Testis (tissue), 3 donors: ENCODE results near the gene RNGTT. TPM values are rescaled to one million over a fixed set of nuclear protein-coding genes. Genes with fewer than 3 reads are reported as not detected.
"Not testable (repeated sequence)": the region's sequence is repeated elsewhere in the genome, so short reads cannot be mapped to it uniquely, and the experiment has no call there.

Experiments
- DNase-seq: peaks from one replicate; pipeline ENCODE4 v3.0.0-alpha.2; 2019
- H3K27ac ChIP-seq, 2 donors: fragments of 200-600 bp; sonication (generic); one replicate each; pipeline ENCODE4 v1.5.1; 2019
- H3K27me3 ChIP-seq: fragments of 200-600 bp; sonication (generic); one replicate; pipeline ENCODE4 v1.5.1; 2019
- H3K36me3 ChIP-seq: fragments of 200-600 bp; sonication (generic); one replicate; pipeline ENCODE4 v1.5.1; 2017; ENCODE audit warnings: low read depth; ENCODE audit errors: missing control alignments
- H3K4me1 ChIP-seq: fragments of 200-600 bp; sonication (generic); one replicate; pipeline ENCODE4 v1.5.1; 2019
- H3K4me3 ChIP-seq, 2 donors: fragments of 200-600 bp; sonication (generic); one replicate each; pipeline ENCODE4 v1.5.1; 2017 to 2019
- H3K9me3 ChIP-seq: fragments of 200-600 bp; sonication (generic); one replicate; pipeline ENCODE4 v1.5.1; 2017
- CTCF ChIP-seq, 3 experiments: fragments of 450-650 bp in 2 of 3; fragments of 200-600 bp in 1 of 3; sonication (generic) in 1 of 3; IDR thresholded peaks; one replicate each; pipeline ENCODE4 v1.5.1; 2016 to 2019; ENCODE audit warnings: antibody characterized with exemption in 3 of 3, mild to moderate bottlenecking in 2 of 3, moderate library complexity in 1 of 3
- POLR2A ChIP-seq: fragments of 450-650 bp; IDR thresholded peaks from one replicate; pipeline ENCODE4 v1.6.1; 2017; ENCODE audit warnings: antibody characterized with exemption, mild to moderate bottlenecking, moderate library complexity
- WGBS, 2 donors: methylation state at CpG; one replicate each; pipeline ENCODE4 v1.1.5; 2018; 5-methylcytosine and 5-hydroxymethylcytosine counted together
- intact Hi-C: fragments of 100-400 bp; cut with DNase I; formaldehyde crosslinking; loops from one replicate; pipeline ENCODE4 v1.15.1; 2023; ENCODE audit warnings: low total_unique reads
- polyA plus RNA-seq: library from polyadenylated mRNA; stranded (reverse); fragments of 350-450 nt; fragmentation: Illumina TruSeq; extraction: RNeasy Lipid Tissue Mini Kit (QIAGEN cat#74804); gene quantifications from one replicate; pipeline ENCODE4 v1.2.3, GENCODE V29; 2014; ENCODE audit warnings: low read depth, low replicate concordance; ENCODE audit not compliant: insufficient read depth
- total RNA-seq, 2 donors: library from RNA; depleted of rRNA; stranded (reverse); fragments of >200 nt; gene quantifications; one replicate each; pipeline ENCODE4 v1.2.3, GENCODE V29; 2016

Gene RNGTT
- total and polyA plus RNA-seq, 3 donors from 2014 or later, result 19.4 to 27.0 (median 22.1) TPM

DNA sequence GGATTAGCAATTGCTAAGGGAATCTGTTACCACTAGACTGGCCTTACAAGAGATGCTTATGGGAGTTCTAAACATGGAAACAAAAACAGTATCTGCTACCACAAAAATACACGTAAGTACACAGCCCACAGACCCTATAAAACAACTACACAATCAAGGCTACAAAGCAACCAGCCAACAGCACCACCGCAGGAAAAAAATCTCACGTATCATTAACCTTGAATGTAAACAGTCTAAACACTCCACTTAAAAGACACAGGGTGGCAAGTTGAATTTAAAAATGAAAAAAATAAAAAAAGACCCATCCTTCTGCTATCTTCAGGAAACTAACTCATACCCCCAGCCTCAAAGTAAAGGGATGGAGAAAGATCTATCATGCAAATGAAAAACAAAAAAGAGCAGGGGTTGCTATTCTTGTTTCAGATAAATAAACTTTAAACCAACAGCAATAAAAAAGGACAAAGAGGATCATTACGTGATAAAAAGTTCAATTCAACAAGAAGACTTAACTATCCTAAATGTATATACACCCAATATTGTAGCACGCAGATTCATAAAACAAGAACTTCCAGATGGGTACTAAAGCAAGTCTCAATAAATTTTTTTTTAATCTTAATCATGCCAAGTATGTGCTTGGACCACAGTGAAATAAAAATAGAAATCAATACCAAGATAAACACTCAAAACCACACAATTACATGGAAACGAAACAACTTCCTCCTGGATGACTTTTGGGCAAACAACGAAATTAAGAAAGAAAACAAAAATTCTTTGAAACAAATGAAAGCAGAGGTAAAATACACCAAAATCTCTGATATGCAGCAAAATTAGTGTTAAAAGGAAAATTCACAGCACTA is 52.3 kb downstream of the RNGTT start:
- Histone ChIP-seq H3K27me3 (no peaks in the 10 kb centered on the region), H3K4me3 (no peak overlapping the region), H3K4me1 (no peaks in the 10 kb centered on the region), H3K9me3 (no peaks in the 10 kb centered on the region), H3K27ac (no peak overlapping the region), H3K36me3 (no peaks in the 10 kb centered on the region)
- 61 to 73% methylated on average over 7 of the region's 7 CpGs for WGBS, 2 donors
- DNase-seq, result no peak
- intact Hi-C loops, result no loop called here
- no peak for TF ChIP-seq POLR2A

- Histone ChIP-seq H3K9me3 (no peaks in the 10 kb centered on the region), H3K4me1 (no peaks in the 10 kb centered on the region), H3K36me3 (no peaks in the 10 kb centered on the region), H3K27me3 (no peaks in the 10 kb centered on the region), H3K27ac (no peak overlapping the region), H3K4me3 (no peak overlapping the region)
- 86 to 100% methylated on average over 2 to 9 of the region's 9 CpGs for WGBS, 2 donors
- TF ChIP-seq CTCF (IDR thresholded peaks at IDR 0.05) (no peak), POLR2A (no peak)
- intact Hi-C loops, result no loop called here
- DNase-seq, result no peak
These were observed 54.5 kb downstream of the RNGTT start for GRCh38 chr6:88908598-88909548.

- H3K27me3 ChIP-seq, H3K4me1 ChIP-seq, intact Hi-C loops, H3K36me3 ChIP-seq, DNase-seq, H3K9me3 ChIP-seq, H3K4me3 ChIP-seq, H3K27ac ChIP-seq: not testable (repeated sequence)
- 57 to 66% methylated on average over 2 of the region's 2 CpGs for WGBS, 2 donors
These were observed 56.3 kb downstream of the RNGTT start for GRCh38 chr6:88907148-88907547.

DNA sequence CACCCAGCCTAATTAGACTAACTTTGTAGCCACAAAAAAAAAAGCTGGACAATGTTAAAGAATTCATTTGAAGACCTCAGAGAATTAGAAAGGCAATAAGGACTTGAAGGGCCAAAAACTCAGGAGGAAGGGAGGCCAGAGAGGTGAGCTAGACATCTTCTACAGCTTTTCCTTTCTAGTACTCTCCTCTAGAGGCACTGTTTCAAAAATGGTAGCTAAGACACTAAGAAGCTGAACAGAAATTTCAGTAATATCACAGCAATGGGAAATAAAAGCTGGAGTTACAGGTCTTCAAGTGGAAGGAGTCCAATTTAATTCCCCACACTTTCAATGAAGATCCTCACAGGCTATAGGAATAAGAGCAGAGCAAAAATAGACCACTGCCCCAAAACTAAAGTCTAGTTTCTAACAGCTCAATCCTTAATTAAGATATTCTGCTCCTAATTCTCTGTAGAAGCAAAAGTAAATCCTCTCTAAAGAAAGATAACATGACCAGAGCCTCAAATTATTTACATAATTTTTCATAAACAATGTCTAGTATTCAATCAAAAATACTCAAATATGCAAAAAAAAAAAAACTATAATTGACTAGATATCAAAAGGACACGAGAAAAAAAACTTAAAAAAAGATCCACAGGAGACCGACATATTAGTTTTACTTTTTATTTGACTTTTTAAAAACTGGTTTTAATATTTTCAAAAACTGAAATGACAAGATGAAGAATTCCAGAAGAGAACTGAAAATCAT is 63.7 kb downstream of the RNGTT start:
- Histone ChIP-seq H3K4me3 (no peak overlapping the region), H3K27ac (no peak overlapping the region), H3K27me3 (no peaks in the 10 kb centered on the region), H3K36me3 (no peaks in the 10 kb centered on the region), H3K4me1 (no peaks in the 10 kb centered on the region), H3K9me3 (no peaks in the 10 kb centered on the region)
- TF ChIP-seq CTCF (IDR thresholded peaks at IDR 0.05) (no peak), POLR2A (no peak)
- WGBS, 2 donors, result 96 to 98% methylated on average over 2 of the region's 2 CpGs
- DNase-seq, result no peak
- intact Hi-C loops, result no loop called here

GRCh38 chr6:88895911-88896310 is 67.5 kb downstream of the RNGTT start:
- H3K4me1 ChIP-seq, result no peaks in the 10 kb centered on the region
- intact Hi-C loops, result no loop called here
- no peaks in the 10 kb centered on the region for H3K9me3 ChIP-seq
- no peak for TF ChIP-seq CTCF (IDR thresholded peaks at IDR 0.05)
- TF ChIP-seq POLR2A, result no peak
- H3K27me3 ChIP-seq, result no peaks in the 10 kb centered on the region
- H3K27ac ChIP-seq, result no peak overlapping the region
- WGBS, 2 donors, result 93 to 95% methylated on average over 2 of the region's 2 CpGs
- H3K4me3 ChIP-seq, result no peak overlapping the region
- no peak for DNase-seq
- no peaks in the 10 kb centered on the region for H3K36me3 ChIP-seq
